NB4 (cell line): ENCODE results near the gene HS6ST3.

Source experiments
- DNase-seq: peaks from one replicate; pipeline ENCODE4 v3.0.0; 2010; ENCODE audit warnings: low read depth
- H3K4me3 ChIP-seq: one replicate; pipeline ENCODE4 v1.5.1; 2011; ENCODE audit warnings: mild to moderate bottlenecking, low read depth, low read length, moderate library complexity
- CTCF ChIP-seq: IDR thresholded peaks from one replicate; pipeline ENCODE4 v1.5.1; 2012; ENCODE audit warnings: low read depth, low read length
- MAX ChIP-seq: IDR thresholded peaks from 2 replicates; pipeline ENCODE4 v1.6.1; 2011; ENCODE audit warnings: low read depth, low read length
- MYC ChIP-seq: IDR thresholded peaks from 2 replicates; pipeline ENCODE4 v1.6.1; 2011; ENCODE audit warnings: low read depth, low read length
- POLR2A ChIP-seq: IDR thresholded peaks from 2 replicates; pipeline ENCODE4 v1.6.1; 2011; ENCODE audit warnings: mild to moderate bottlenecking; ENCODE audit not compliant: insufficient read length; ENCODE audit errors: extremely low read depth

HS6ST3 gene

GRCh38 chr13:96450326-96451020 lies 360.6 kb downstream of the HS6ST3 start:
- no peak overlapping the region for H3K4me3 ChIP-seq
- TF ChIP-seq CTCF = no peak
- no peak for TF ChIP-seq POLR2A
- TF ChIP-seq MYC = no peak
- no peak for TF ChIP-seq MAX
- no peak for DNase-seq

- TF ChIP-seq CTCF (no peak), MAX (no peak), POLR2A (no peak), MYC (no peak)
- DNase-seq = no peak
- H3K4me3 ChIP-seq = no peak overlapping the region
These were observed 364.6 kb downstream of the HS6ST3 start for GRCh38 chr13:96454466-96454865.

- no peak overlapping the region for H3K4me3 ChIP-seq
- no peak for TF ChIP-seq POLR2A
- no peak for TF ChIP-seq MAX
- TF ChIP-seq CTCF = no peak
- TF ChIP-seq MYC = no peak
- DNase-seq = no peak
These were observed 370.7 kb downstream of the HS6ST3 start for GRCh38 chr13:96460609-96461008.

- no peak for DNase-seq
- TF ChIP-seq MAX = no peak
- no peak for TF ChIP-seq CTCF
- TF ChIP-seq POLR2A = no peak
- TF ChIP-seq MYC = no peak
These were observed 383.7 kb downstream of the HS6ST3 start for GRCh38 chr13:96473526-96474180.

GRCh38 chr13:96474181-96474557 lies 384.3 kb downstream of the HS6ST3 start:
- H3K4me3 ChIP-seq = no peak overlapping the region
- no peak for DNase-seq
- TF ChIP-seq CTCF = no peak
- TF ChIP-seq MAX = no peak
- no peak for TF ChIP-seq POLR2A
- no peak for TF ChIP-seq MYC

More at GRCh38 chr13:96473526-96474180, 383.7 kb downstream of the HS6ST3 start:
- no peak overlapping the region for H3K4me3 ChIP-seq
